HK-2 (cell line): ENCODE measurements around the gene CAPSL.
"Not testable (repeated sequence)": the region's sequence is repeated elsewhere in the genome, so short reads cannot be mapped to it uniquely, and the experiment has no call there.

Experiments used
- DNase-seq: peaks from one replicate; pipeline ENCODE4 v3.0.0-alpha.2; 2018; ENCODE audit not compliant: unreplicated experiment

Gene CAPSL

DNA sequence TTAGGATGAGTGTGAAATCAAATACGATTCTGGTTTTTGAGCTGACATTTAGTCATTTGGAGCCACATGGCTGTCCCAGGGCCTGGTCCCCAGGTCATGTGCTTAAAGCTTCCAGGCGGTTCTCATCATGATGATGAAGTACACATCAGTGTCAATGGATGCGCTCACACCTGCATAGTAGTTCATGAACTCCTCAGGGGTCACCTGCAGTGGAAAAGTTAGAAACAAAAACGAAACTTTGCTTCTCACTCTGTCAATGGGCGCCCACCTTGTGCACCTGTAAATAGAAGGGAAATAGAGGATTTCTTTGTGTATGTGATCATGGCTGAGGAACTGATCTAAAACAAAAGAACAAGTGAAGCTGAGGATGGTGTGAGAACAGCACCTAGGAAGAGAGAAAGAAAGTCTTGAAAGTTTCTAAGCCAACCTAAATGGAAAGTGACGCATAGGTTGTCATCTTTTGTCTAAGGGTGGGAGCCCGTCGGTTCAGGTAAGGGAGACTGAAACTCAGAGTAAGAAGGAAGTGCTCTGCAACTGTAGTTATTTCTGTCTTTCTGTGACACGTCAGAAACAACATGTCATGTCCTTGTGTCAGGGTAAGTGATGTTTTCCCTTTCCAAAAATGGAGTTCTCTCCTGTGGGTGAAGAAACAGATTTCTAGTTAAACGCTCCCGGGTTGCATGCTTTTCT, 33.8 kb downstream of the CAPSL start:
- no peak for DNase-seq

DNA sequence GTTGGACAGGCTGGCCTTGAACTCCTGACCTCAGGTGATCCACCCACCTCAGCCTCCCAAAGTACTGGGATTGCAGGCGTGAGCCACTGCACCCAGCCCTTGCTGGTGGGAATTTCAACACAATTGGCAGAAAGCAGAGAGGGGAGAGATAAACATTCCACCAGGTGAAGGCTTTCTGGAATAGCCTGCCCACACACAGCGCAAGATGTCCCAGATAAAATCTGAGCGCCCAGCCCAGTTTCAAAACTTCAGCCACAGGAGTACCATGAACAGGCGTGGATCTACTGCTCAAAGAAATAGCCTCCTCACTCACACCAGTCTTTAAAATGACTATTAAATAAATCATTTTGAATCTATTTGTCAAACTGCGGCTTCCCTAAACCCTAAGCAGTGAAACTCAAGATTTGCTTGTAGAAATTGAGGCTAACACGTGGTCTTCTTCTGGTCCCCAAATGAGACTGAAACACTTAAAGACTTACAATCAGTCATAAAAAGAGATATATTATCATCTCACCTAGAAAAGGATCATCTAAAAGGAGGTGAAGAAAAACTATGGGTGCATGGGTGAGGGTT, 34.7 kb downstream of the CAPSL start:
- no peak for DNase-seq

DNA sequence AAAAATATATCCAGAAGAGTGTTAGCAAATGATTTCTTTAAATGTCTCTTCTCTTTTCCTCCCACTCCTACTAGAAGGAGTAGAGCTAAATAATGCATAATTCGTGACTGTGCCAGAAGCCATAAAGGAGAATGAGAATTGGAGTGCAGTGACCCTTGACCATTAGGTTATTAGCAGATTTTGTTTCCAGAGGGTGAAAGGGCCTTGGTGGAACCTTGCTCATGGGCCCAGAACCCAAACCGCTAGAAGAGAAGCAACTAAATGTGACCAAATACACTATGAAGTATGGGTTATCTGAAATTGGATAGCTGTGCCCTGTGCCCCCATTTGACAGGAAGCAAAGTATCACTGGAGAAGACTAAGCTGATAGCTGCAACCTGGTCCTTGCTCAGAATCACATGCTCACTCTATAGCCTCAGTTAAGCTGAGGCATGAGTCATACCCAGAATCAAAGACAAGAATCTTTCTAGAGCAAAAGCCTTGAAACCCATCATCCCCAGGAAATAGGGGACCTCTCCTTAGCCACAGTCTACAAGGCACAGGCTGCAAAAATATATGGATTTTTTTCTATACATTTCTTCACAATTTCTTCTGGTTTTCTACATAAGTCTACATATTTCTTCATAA, 36.3 kb downstream of the CAPSL start:
- no peak for DNase-seq

GRCh38 chr5:35900972-35901695, 37.3 kb downstream of the CAPSL start:
- no peak for DNase-seq

GRCh38 chr5:35899800-35900199, 38.6 kb downstream of the CAPSL start:
- no peak for DNase-seq

- no peak for DNase-seq
Observed at GRCh38 chr5:35898952-35899660, 39.3 kb downstream of the CAPSL start.

DNA sequence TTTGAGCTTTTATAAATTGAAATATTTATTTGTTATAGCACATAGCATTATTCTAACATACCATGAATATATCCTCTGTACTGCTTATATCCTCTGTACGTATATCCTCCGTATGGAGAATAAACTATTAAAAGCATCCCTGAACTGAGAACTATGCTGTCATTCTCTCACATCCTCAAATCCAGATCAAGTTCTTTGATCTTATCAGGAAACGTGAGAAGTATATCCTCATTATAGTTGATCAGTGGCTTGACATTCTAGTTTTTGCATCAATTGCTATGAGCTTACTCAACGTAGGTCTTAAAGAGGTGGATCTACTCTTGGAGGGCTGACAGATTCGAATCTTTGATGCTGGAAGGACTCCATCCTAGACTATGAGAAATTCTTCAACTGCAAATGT, 44.3 kb downstream of the CAPSL start:
- no peak for DNase-seq

GRCh38 chr5:35892799-35893198, 45.6 kb downstream of the CAPSL start:
- not testable (repeated sequence) for DNase-seq

GRCh38 chr5:35890021-35891020, 48.1 kb downstream of the CAPSL start:
- DNase-seq = no peak

DNA sequence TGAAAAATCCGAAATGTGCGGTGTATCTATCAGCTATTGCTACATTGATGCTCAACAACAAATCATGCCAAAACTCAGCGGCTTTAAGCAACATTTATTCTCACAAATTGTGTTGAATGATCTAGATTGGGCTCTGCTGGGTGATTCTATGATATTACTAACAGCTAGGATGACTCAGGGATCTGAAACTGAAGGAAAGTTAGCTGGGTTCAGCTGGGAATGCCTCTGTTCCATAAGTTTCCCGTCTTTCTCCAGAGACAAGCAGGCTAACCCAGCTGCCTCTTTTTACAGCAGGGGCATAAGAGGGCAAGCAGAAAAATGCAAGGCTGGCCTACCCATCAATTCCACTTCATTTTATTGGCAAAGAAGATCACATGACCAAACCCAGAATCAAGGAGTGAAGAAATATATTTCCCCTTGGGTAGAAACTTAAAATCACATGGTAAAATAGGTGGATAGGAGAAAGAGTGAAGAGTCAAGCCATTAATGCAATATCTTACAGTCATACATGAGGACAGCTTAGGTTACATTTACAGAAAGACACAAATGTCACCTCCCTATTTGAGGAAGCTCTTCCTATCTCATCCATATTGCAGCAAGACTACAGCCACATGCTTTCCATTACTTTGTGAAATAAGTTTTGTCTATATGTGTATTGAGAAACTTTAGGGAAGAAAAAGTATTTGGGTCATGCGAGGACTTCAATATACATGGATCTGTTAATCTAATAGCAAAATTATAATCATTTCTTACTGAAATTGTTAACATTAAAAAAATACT, 50.9 kb downstream of the CAPSL start:
- no peak for DNase-seq

GRCh38 chr5:35886381-35886780, 52.0 kb downstream of the CAPSL start:
- DNase-seq = no peak

DNA sequence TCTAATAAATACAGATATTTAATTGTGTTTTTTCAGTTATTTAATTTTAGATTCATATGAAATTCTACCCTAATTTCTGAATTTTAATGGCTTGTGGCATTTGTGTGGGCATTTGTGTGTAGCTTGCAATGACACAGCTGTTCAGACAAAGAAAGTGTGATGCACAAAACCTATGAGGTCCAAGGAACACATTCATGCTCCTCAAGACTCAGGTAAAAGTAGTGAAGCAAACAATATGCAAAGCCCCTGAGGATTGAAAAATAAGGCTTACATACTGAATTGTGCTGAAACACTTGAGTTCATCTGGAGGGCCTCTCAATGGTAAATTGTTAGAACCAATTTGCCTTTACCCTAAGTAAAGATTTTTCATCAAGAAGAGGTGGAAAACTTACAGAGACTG, 53.6 kb downstream of the CAPSL start:
- no peak for DNase-seq

GRCh38 chr5:35884191-35884769, 54.1 kb downstream of the CAPSL start:
- peak; percentile 6 for DNase-seq

- DNase-seq = no peak
Observed at GRCh38 chr5:35881758-35882157, 56.7 kb downstream of the CAPSL start.

DNA sequence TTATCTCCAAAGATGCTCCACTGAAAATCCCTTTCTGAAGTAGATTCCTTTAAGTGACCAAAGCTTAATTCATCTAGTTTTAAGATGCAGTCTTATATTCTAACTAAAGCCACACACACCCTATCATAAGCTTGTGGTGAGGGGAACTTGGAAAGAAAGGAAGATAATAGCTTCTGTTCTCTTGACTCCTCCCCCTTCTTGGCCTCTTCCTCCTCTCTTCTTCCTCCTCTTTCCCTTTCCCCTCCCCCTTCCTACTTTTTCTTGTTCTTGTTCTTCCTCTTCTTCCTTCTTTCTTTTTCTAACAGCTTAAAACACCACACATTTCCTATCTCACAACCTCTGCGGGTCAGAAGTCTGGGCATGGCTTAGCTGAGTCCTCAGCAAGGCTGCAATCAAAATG, 58.3 kb downstream of the CAPSL start:
- DNase-seq = no peak

DNA sequence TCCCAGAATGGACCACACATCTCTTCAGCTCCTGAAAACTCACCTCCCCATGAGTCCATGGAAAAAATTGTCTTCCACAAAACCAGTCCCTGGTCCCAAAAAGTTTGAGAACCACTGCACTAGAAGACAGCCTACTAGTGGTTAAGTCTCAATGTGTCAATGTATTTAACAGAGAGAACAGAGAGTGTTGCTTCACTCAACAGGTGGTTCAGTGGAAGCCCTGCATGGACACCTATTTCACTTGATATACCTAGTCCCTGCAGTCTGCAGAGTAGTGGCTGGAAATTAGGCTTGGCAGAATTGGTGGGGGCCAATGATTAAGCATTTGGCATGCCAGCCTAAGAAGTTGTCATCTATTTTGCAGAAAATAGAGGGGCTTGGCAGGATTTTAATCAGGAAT, 58.8 kb downstream of the CAPSL start:
- no peak for DNase-seq

DNA sequence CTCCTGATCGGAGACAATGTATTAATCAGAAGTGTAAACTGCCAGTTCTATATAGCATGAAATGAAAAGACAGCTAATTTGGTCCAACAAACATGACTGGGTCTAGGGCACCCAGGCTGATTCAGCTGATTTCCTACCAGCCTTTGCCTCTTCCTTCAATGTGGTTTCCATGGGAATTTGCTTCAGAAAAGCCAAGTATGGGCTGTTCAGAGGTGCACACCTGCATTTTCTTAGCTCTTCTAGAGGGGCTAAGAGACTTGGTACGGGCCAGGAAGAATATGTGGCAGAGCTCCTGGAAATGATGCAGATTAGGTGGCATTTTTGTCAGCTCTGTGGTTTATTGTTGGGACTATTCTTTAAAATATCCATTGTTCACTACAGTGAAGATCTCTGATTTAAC, 59.3 kb downstream of the CAPSL start:
- no peak for DNase-seq

DNA sequence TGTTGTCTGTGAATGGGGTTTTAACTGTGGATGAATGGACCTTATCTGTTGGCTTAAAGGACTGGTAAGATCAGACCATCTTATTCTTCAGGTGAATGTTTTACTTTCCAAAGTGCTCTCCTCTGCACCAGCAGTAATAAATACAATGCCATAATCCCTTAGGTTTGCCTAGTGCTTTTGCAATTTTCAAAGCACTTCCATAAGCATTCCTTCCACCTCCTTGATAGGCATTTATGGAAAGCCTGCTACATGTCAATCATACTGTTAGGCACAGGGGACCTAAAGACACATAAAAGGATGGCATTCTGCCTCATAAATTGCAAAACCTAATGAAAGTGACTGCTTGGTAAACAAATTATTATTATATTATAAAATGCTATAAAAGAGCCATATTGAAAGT, 60.3 kb downstream of the CAPSL start:
- no peak for DNase-seq

GRCh38 chr5:35877655-35878054, 60.8 kb downstream of the CAPSL start:
- DNase-seq = no peak

DNA sequence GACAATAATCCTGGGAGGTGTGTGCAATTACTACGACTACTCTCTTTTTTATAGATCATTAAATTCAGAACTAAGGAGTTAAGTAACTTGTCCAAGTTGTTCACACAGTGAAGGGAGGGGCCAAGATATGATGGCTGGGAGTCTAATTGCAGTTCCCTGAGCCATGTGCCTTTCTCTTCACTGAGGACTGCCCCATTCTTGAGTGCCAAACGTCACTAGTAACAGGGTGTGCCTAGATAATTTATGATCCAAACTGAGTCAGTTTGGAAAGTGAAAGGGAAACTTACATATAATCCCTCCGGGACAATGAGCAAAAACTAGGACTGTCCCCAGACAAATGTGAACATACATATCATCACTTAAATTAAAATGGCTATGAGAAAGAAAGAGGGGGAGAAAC, 61.5 kb downstream of the CAPSL start:
- no peak for DNase-seq
